ENCODE measurements around the gene USF2.

GRCh38 chr19:35274323-35274722 lies 5.6 kb downstream of the USF2 start:
- TF ChIP-seq, protein P1, sequence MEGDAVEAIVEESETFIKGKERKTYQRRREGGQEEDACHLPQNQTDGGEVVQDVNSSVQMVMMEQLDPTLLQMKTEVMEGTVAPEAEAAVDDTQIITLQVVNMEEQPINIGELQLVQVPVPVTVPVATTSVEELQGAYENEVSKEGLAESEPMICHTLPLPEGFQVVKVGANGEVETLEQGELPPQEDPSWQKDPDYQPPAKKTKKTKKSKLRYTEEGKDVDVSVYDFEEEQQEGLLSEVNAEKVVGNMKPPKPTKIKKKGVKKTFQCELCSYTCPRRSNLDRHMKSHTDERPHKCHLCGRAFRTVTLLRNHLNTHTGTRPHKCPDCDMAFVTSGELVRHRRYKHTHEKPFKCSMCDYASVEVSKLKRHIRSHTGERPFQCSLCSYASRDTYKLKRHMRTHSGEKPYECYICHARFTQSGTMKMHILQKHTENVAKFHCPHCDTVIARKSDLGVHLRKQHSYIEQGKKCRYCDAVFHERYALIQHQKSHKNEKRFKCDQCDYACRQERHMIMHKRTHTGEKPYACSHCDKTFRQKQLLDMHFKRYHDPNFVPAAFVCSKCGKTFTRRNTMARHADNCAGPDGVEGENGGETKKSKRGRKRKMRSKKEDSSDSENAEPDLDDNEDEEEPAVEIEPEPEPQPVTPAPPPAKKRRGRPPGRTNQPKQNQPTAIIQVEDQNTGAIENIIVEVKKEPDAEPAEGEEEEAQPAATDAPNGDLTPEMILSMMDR (IDR thresholded peaks at IDR 0.05), result no peak
- TF ChIP-seq BCL3 (IDR thresholded peaks at IDR 0.05) (no peak), CBX8 (IDR thresholded peaks at IDR 0.05) (no peak), RAD21 (conservative IDR thresholded peaks at IDR 0.05 in 1 of 2, IDR thresholded peaks at IDR 0.05 in 1 of 2) (no peak), MAFK (IDR thresholded peaks at IDR 0.05; ENCODE audit: partially characterized antibody) (no peak), RFX5 (IDR thresholded peaks at IDR 0.05) (no peak), POLR2A (IDR thresholded peaks at IDR 0.05; ENCODE audit: low read length) (no peak), PBX3 (IDR thresholded peaks at IDR 0.05) (no peak)
- TF ChIP-seq, protein P2, sequence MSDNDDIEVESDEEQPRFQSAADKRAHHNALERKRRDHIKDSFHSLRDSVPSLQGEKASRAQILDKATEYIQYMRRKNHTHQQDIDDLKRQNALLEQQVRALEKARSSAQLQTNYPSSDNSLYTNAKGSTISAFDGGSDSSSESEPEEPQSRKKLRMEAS (IDR thresholded peaks at IDR 0.05), result no peak

All from A549 (cell line).